SH-SY5Y (cell line): Measurements from ENCODE around the gene PRTN3.

Source experiments
- GATA2 ChIP-seq: IDR thresholded peaks from 2 replicates; pipeline ENCODE4 v1.6.1; 2011; ENCODE audit warnings: mild to moderate bottlenecking, low read depth, low read length
- GATA3 ChIP-seq: IDR thresholded peaks from 2 replicates; pipeline ENCODE4 v1.6.1; 2011; ENCODE audit warnings: low read depth, mild to moderate bottlenecking, low read length, moderate library complexity

The PRTN3 gene

GRCh38 chr19:885536-886224 lies 44.9 kb downstream of the PRTN3 start:
- TF ChIP-seq GATA3 = no peak
- no peak for TF ChIP-seq GATA2

- no peak for TF ChIP-seq GATA2
- no peak for TF ChIP-seq GATA3
These were observed 46.3 kb downstream of the PRTN3 start for GRCh38 chr19:887072-887471.

GRCh38 chr19:887599-887998 lies 46.8 kb downstream of the PRTN3 start:
- TF ChIP-seq GATA3 (no peak), GATA2 (no peak)

- TF ChIP-seq GATA3 = no peak
- no peak for TF ChIP-seq GATA2
These were observed 48.0 kb downstream of the PRTN3 start for GRCh38 chr19:888581-889385.

- no peak for TF ChIP-seq GATA3
- no peak for TF ChIP-seq GATA2
These were observed 49.0 kb downstream of the PRTN3 start for GRCh38 chr19:889662-890295.

GRCh38 chr19:890831-891230 lies 50.0 kb downstream of the PRTN3 start:
- no peak for TF ChIP-seq GATA3
- TF ChIP-seq GATA2 = no peak

- TF ChIP-seq GATA2 (no peak), GATA3 (no peak)
These were observed 51.6 kb downstream of the PRTN3 start for GRCh38 chr19:892243-892893.

- TF ChIP-seq GATA3 (no peak), GATA2 (no peak)
These were observed 52.3 kb downstream of the PRTN3 start, which contains the start of the genes MED16 and RNU6-9 for GRCh38 chr19:892894-893689. MED16 (minus strand) TSS chr19:893187; CDS start chr19:891131, 2,056 bp downstream. RNU6-9 (plus strand) TSS chr19:893484.

- TF ChIP-seq GATA3 (no peak), GATA2 (no peak)
These were observed 55.6 kb downstream of the PRTN3 start for GRCh38 chr19:896434-896833.

GRCh38 chr19:896999-897398 lies 56.2 kb downstream of the PRTN3 start:
- no peak for TF ChIP-seq GATA3
- TF ChIP-seq GATA2 = no peak

- no peak for TF ChIP-seq GATA2
- no peak for TF ChIP-seq GATA3
These were observed 56.7 kb downstream of the PRTN3 start for GRCh38 chr19:897442-898039.
